GM12891 (cell line): ENCODE measurements around the gene PAK4.

Experiments
- DNase-seq: peaks from one replicate; pipeline ENCODE4 v3.0.0; 2011; ENCODE audit warnings: low spot score; ENCODE audit not compliant: insufficient read length
- FAIRE-seq: peaks from 2 replicates; lab custom pipeline; 2011; peaks lifted over from hg19 to GRCh38; lab: Jason Lieb, UNC
- PAX5 ChIP-seq: IDR thresholded peaks from 2 replicates; pipeline ENCODE4 v1.6.1; 2011; ENCODE audit warnings: low read length, moderate library complexity, mild to moderate bottlenecking; ENCODE audit not compliant: insufficient read depth, severe bottlenecking
- POLR2A ChIP-seq: IDR thresholded peaks from 2 replicates; pipeline ENCODE4 v1.6.1; 2011; ENCODE audit warnings: low read depth, low read length, control low read depth
- POLR2AphosphoS5 ChIP-seq: IDR thresholded peaks from 2 replicates; pipeline ENCODE4 v1.6.1; 2011; ENCODE audit warnings: low read depth, low read length, control low read depth
- POU2F2 ChIP-seq: IDR thresholded peaks from 2 replicates; pipeline ENCODE4 v1.6.1; 2011; ENCODE audit warnings: low read depth, mild to moderate bottlenecking, control low read depth, low read length, moderate library complexity
- SPI1 ChIP-seq: IDR thresholded peaks from 2 replicates; pipeline ENCODE4 v1.6.1; 2011; ENCODE audit warnings: low read depth, low read length, control low read depth
- TAF1 ChIP-seq: IDR thresholded peaks from 2 replicates; pipeline ENCODE4 v1.6.1; 2011; ENCODE audit warnings: low read depth, low read length, control low read depth

Gene PAK4

GRCh38 chr19:39171479-39172465 is 46.2 kb downstream of the PAK4 start:
- no peak for TF ChIP-seq POU2F2
- TF ChIP-seq PAX5: no peak
- no peak for TF ChIP-seq SPI1
- no peak for TF ChIP-seq POLR2AphosphoS5
- TF ChIP-seq TAF1: no peak
- TF ChIP-seq POLR2A: no peak
- no peak for DNase-seq
- no peak for FAIRE-seq

- FAIRE-seq (no peak), DNase-seq (no peak)
- TF ChIP-seq TAF1 (no peak), POLR2A (no peak), POU2F2 (no peak), SPI1 (no peak), PAX5 (no peak), POLR2AphosphoS5 (no peak)
Observed at GRCh38 chr19:39172700-39173501, 47.3 kb downstream of the PAK4 start.

- DNase-seq: no peak
- FAIRE-seq: no peak
- TF ChIP-seq POU2F2: no peak
- no peak for TF ChIP-seq POLR2AphosphoS5
- TF ChIP-seq TAF1: no peak
- no peak for TF ChIP-seq POLR2A
- no peak for TF ChIP-seq PAX5
- TF ChIP-seq SPI1: no peak
Observed at GRCh38 chr19:39173502-39173991, 48.0 kb downstream of the PAK4 start.

- FAIRE-seq (no peak), DNase-seq (no peak)
- no peak for TF ChIP-seq POU2F2
- TF ChIP-seq POLR2A: no peak
- TF ChIP-seq SPI1: no peak
- TF ChIP-seq POLR2AphosphoS5: no peak
- TF ChIP-seq TAF1: no peak
- no peak for TF ChIP-seq PAX5
Observed at GRCh38 chr19:39174142-39174541, 48.6 kb downstream of the PAK4 start.

- DNase-seq: no peak
- TF ChIP-seq POU2F2 (no peak), TAF1 (no peak)
- no peak for FAIRE-seq
Observed at GRCh38 chr19:39174558-39175544, 49.3 kb downstream of the PAK4 start.

- no peak for DNase-seq
- FAIRE-seq: no peak
- TF ChIP-seq POU2F2 (no peak), POLR2AphosphoS5 (no peak), TAF1 (no peak), PAX5 (no peak), POLR2A (no peak), SPI1 (no peak)
Observed at GRCh38 chr19:39175564-39175963, 50.0 kb downstream of the PAK4 start.

- DNase-seq (no peak), FAIRE-seq (no peak)
- TF ChIP-seq POLR2AphosphoS5 (no peak), TAF1 (no peak), POU2F2 (no peak), POLR2A (no peak), SPI1 (no peak), PAX5 (no peak)
Observed at GRCh38 chr19:39177110-39177699, 51.6 kb downstream of the PAK4 start.

- TF ChIP-seq POU2F2 (no peak), SPI1 (no peak), POLR2AphosphoS5 (no peak), TAF1 (no peak), POLR2A (no peak), PAX5 (no peak)
- DNase-seq: no peak
Observed at GRCh38 chr19:39177736-39178135, 52.1 kb downstream of the PAK4 start.

More at GRCh38 chr19:39177736-39178135, 52.1 kb downstream of the PAK4 start:
- no peak for FAIRE-seq
